MV-4-11 (cell line): Measurements from ENCODE around the gene ZMYND19.
"Not testable (repeated sequence)": the region's sequence is repeated elsewhere in the genome, so short reads cannot be mapped to it uniquely, and the experiment has no call there.

ENCODE experiments used
- DNase-seq: peaks from one replicate; lab custom pipeline; 2025; lab: John Stamatoyannopoulos, UW

Gene ZMYND19

DNA sequence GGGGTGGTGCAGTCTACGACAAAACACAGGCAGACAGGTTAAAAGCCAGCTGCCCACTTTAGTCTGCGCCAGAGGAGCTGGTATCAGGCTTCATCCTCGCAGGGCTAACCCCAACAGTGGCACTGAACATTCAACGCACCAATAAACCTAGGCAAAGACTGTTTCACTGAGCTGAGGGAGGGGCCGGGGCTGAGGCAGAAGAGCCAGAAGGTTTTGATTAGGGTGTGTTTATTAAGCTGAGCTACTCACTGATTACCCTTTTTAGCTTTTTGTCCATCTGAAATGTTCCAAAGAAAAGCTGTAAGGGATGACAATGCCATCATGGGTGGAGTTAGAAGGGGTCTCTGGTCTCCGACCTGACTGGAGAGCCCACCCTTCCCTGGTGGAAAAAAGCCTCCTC, 1.4 kb downstream of the ZMYND19 start:
- no peak for DNase-seq

GRCh38 chr9:137588311-137588710, 2.0 kb downstream of the ZMYND19 start:
- DNase-seq: no peak

GRCh38 chr9:137586854-137587253, 3.5 kb downstream of the ZMYND19 start:
- no peak for DNase-seq

GRCh38 chr9:137583957-137584356, 6.4 kb downstream of the ZMYND19 start:
- DNase-seq: no peak

DNA sequence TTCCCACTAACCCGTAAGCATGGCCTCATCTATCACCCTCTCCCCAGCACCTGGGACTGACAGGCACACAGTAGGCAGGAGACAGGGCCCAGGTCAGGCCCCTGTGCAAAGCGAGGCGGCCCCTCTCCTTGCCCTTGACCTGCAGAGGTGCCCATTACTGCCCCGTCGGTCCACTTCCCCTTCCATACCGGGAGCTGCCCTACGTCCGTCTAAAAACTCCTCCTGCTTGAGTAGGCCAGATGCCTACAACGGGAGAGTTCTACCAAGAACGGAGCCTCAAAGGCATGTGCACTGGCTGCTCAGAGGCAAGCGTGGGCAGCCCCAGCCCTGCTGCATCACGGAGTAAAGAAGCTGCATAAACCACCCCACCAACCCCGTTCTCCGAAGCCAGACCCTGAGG, 7.0 kb downstream of the ZMYND19 start:
- DNase-seq: no peak

DNA sequence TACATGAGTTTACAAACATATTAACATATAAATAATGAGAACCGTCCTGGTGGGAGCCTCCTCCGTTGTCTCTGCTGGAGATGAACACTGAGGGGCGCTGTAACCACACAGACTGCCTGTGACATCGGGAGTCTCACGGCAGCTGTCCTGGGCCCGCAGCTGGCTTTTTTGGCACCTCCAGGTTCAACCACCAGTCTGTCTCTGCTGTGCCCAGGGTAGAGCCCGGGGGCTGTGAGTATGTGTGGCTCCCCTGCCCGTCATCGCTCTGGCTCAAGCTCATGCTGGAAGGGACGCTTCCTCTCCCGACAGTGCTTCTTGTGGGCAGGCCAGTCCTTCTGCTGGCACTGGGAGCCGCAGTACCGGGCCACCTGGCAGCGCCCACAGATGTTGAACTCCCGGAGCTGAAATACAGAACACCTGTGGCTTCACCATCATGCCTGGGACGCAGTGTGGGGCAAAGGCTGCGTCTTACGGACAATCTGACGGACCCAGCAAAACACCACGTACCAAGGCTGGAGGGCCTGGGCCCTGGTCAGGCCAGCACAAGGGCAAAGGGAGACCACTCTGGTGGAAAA, 7.9 kb downstream of the ZMYND19 start:
- DNase-seq: no peak

- no peak for DNase-seq
Observed at GRCh38 chr9:137581361-137582285, 8.7 kb downstream of the ZMYND19 start.

DNA sequence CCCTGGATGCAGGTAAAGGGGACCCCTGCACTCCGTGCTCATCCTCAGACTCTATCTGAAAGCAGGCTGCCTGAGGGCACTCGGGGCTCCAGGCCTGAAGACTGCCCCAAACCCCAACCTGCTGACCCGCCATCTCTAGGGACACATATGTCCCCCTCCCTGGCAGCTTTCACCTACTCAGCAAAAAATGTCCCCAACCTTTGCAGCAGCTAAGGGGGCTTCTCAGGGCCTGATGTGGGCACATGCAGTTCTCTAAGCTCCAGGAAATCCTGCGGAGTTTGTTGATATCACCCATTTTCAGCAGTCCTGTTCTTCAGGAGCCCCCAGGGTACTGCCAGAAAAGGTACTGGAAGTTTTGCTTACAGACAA, 9.4 kb downstream of the ZMYND19 start:
- DNase-seq: no peak

GRCh38 chr9:137580209-137580953, 9.9 kb downstream of the ZMYND19 start:
- DNase-seq: peak; percentile 10

GRCh38 chr9:137579259-137579604, 11.1 kb downstream of the ZMYND19 start:
- no peak for DNase-seq

DNA sequence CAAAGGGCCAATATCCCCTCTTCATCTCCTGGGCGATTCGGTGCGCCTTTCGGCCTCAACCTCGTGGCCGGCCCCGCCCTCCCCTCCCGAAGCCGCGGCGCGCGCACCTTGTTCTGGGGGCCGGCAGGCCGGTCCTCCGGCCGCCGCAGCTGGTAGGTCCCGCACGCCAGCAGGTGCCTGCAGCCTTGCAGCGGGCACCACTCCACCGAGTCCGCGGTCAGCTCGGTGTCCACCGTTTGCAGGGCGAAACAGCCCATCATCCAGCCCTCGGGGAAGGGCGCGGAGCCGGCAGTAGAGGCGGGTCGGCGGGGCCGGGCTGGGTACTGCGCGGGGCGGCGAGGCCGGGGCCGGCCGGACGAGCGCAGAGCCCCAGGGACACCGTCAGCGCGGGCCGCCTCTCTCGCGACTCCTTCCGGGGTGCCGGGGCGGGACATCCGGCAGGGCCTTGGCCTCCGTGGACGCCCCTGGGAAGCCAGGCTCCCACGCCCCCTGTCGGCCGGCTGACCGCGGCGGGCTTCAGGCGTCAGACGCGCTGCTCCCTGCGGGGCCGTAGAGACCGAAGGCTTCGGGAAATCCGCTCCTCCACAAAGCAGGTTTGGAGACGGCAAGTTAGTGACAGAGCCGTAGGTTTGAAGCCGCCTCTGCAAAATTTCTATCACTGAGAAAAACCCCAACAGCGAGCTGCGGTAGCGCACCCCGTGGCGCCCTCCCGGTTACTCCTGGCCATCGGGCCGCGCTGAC, 11.6 kb downstream of the ZMYND19 start, which contains the start of gene DPH7:
Gene DPH7, minus strand, starts transcription at position 408 of the 741 bp plus-strand sequence. Its CDS starts 148 bp downstream, at position 260.
- DNase-seq: peak; percentile 85

GRCh38 chr9:137575716-137576411, 14.4 kb downstream of the ZMYND19 start:
- DNase-seq: peak; percentile 30

DNA sequence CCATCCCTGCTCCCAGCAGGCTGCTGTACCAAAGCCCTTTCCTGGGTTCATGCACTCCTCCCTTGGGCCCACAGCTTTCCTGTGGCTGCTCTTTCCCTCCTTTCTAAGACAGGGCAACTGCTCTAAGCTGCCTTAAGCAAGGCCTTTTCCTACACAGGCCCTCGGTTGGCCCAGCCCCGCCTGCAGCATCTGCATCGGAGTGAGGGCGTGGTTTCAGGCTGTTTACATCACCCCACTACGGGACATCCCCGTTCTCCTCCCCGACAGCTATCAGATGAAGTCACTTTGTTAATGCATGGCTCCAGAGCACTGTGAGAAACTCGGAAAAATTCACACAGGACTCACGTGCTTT, 15.0 kb downstream of the ZMYND19 start:
- no peak for DNase-seq

DNA sequence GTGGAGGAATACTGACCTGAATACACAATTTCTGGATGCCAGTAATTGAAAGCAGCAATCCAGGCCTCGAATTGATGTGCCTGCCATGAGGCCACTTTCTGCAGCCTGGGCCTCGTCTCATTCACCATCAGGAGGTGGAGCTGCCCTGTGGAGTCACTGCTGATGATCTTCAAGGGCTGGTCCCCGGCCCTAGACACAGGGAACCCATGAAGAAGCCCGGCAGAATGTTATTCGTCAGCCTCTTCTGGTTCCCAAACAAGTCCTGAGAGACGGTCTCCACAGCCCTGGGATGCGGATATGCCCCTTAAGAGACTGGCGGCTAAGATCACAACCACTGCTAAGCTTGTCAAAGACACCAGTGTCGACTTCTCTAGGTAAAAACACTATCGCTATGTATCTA, 16.1 kb downstream of the ZMYND19 start:
- no peak for DNase-seq

- DNase-seq: no peak
Observed at GRCh38 chr9:137570566-137570965, 19.7 kb downstream of the ZMYND19 start.

DNA sequence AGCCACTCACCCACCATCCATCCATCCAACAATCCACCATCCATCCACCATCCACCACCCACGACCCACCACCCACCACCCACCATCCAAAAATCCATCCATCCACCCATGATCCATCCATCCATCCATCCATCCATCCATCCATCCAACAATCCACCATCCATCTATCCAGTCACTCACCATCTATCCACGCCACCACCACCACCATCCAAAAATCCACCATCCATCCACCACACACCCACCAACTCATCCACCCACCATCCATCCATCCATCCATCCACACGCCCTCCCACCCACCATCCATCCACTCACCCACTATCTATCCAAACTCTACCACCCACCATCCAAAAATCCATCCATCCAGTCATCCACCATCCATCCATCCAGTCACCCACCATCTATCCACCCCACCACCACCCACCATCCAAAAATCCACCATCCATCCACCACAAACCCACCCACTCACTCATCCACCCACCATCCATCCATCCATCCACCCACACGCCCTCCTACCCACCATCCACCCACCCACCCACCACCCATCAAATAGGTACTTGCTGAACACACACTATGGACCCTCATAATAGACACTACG, 20.6 kb downstream of the ZMYND19 start:
- no peak for DNase-seq

GRCh38 chr9:137568445-137568844, 21.9 kb downstream of the ZMYND19 start:
- DNase-seq: not testable (repeated sequence)

DNA sequence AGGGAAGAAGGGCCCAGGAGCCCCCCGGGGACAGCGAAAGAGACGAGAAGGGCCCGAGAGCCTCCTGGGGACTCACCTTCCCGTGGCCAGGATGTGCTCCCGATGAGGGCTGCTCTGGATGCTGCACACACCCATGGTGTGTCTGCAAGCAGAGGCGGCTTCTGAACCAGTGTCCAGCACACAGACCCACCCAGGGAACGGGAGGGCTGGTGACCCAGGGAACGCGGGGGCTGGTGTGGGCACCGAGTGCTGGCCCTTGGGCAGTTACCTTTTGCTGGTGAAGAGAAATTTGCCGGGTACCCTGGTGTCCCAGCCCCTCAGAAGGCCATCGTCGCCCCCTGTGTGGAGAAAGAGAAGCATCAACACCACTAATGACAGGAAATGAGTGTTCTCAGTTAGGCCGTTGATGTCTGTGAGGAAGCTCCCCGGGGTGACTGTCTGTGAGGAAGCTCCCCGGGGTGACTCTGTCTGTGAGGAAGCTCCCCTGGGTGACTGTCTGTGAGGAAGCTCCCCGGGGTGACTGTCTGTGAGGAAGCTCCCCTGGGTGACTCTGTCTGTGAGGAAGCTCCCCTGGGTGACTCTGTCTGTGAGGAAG, 25.4 kb downstream of the ZMYND19 start:
- DNase-seq: peak; percentile 12

DNA sequence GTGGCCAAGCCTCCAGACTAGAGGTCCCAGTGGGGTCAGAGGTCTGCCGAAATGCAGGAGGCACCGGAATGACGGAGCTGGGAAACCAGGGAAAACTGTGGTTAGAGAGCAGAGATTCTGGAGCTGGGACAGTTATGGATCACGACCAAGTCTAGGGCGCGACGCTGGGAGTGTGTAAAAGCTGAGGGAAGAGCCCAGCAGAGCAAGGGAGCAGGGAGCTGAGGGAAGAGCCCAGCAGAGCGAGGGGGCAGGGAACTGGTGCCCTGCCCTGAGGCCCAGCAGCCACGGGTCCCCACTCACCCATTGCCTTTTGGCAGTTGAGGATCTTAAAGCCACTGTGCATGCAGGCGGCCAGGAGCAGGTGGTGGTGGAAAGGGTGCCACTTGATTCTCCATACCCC, 26.2 kb downstream of the ZMYND19 start:
- no peak for DNase-seq

- no peak for DNase-seq
Observed at GRCh38 chr9:137558127-137558526, 32.2 kb downstream of the ZMYND19 start.
